Measurements from ENCODE around the gene TTL.

Gene TTL

GRCh38 chr2:112577756-112578155, 95.8 kb downstream of the TTL start:
- peaks cover 12% of the 10 kb centered on the region for H3K4me1 Mint-ChIP-seq (ENCODE audit: low read depth)
- H3K9me3 Mint-ChIP-seq = no peaks in the 10 kb centered on the region
- peaks cover 48% of the 10 kb centered on the region for H3K36me3 Mint-ChIP-seq (ENCODE audit: low read depth)

GRCh38 chr2:112579241-112579640, 97.3 kb downstream of the TTL start:
- peaks cover 38% of the 10 kb centered on the region for H3K36me3 Mint-ChIP-seq (ENCODE audit: low read depth)
- H3K4me3 Mint-ChIP-seq = no peak overlapping the region
- H3K27me3 Mint-ChIP-seq = no peaks in the 10 kb centered on the region
- H3K4me1 Mint-ChIP-seq (ENCODE audit: low read depth) = peaks cover 22% of the 10 kb centered on the region
- no peak overlapping the region for H3K27ac Mint-ChIP-seq
- no peaks in the 10 kb centered on the region for H3K9me3 Mint-ChIP-seq

More at GRCh38 chr2:112577756-112578155, 95.8 kb downstream of the TTL start:
- H3K27ac Mint-ChIP-seq = no peak overlapping the region
- no peaks in the 10 kb centered on the region for H3K27me3 Mint-ChIP-seq
- H3K4me3 Mint-ChIP-seq = no peak overlapping the region

- H3K36me3 Mint-ChIP-seq (ENCODE audit: low read depth) = peaks cover 29% of the 10 kb centered on the region
- H3K9me3 Mint-ChIP-seq = no peaks in the 10 kb centered on the region
- no peaks in the 10 kb centered on the region for H3K27me3 Mint-ChIP-seq
- H3K27ac Mint-ChIP-seq = no peak overlapping the region
- H3K4me1 Mint-ChIP-seq (ENCODE audit: low read depth) = peaks cover 28% of the 10 kb centered on the region
- no peak overlapping the region for H3K4me3 Mint-ChIP-seq
Observed at GRCh38 chr2:112580084-112580483, 98.1 kb downstream of the TTL start.

GRCh38 chr2:112582314-112582746, 100.4 kb downstream of the TTL start:
- no peaks in the 10 kb centered on the region for H3K27me3 Mint-ChIP-seq
- H3K9me3 Mint-ChIP-seq = no peaks in the 10 kb centered on the region
- peaks cover 20% of the 10 kb centered on the region for H3K36me3 Mint-ChIP-seq (ENCODE audit: low read depth)
- no peak overlapping the region for H3K27ac Mint-ChIP-seq
- peaks cover 44% of the 10 kb centered on the region for H3K4me1 Mint-ChIP-seq (ENCODE audit: low read depth)
- H3K4me3 Mint-ChIP-seq = peak overlapping the region; percentile 37

- Mint-ChIP-seq H3K27me3 (no peaks in the 10 kb centered on the region), H3K4me1 (ENCODE audit: low read depth) (peaks cover 44% of the 10 kb centered on the region), H3K27ac (peak overlapping the region; percentile 95), H3K9me3 (no peaks in the 10 kb centered on the region), H3K4me3 (peak overlapping the region; percentile 96), H3K36me3 (ENCODE audit: low read depth) (peaks cover 29% of the 10 kb centered on the region)
Observed at GRCh38 chr2:112583497-112584133, 101.7 kb downstream of the TTL start.

- Mint-ChIP-seq H3K4me1 (ENCODE audit: low read depth) (peaks cover 41% of the 10 kb centered on the region), H3K4me3 (peak within 1 kb of the TSS; percentile 96), H3K27me3 (no peaks in the 10 kb centered on the region), H3K36me3 (ENCODE audit: low read depth) (peaks cover 31% of the 10 kb centered on the region), H3K27ac (peak within 1 kb of the TSS; percentile 95), H3K9me3 (no peaks in the 10 kb centered on the region)
Observed at GRCh38 chr2:112584134-112584890, 102.4 kb downstream of the TTL start, which contains the start of gene CHCHD5. CHCHD5 (plus strand) TSS chr2:112584609; CDS start chr2:112584648, 39 bp downstream.

GRCh38 chr2:112584891-112585250, 102.9 kb downstream of the TTL start:
- Mint-ChIP-seq H3K27ac (peak overlapping the region; percentile 95), H3K9me3 (no peaks in the 10 kb centered on the region), H3K4me1 (ENCODE audit: low read depth) (peaks cover 36% of the 10 kb centered on the region), H3K27me3 (no peaks in the 10 kb centered on the region), H3K36me3 (ENCODE audit: low read depth) (peaks cover 31% of the 10 kb centered on the region), H3K4me3 (peak overlapping the region; percentile 96)

GRCh38 chr2:112585400-112585799, 103.4 kb downstream of the TTL start:
- H3K36me3 Mint-ChIP-seq (ENCODE audit: low read depth) = peaks cover 30% of the 10 kb centered on the region
- H3K4me1 Mint-ChIP-seq (ENCODE audit: low read depth) = peaks cover 36% of the 10 kb centered on the region
- no peaks in the 10 kb centered on the region for H3K9me3 Mint-ChIP-seq
- peak overlapping the region; percentile 95 for H3K27ac Mint-ChIP-seq
- H3K27me3 Mint-ChIP-seq = no peaks in the 10 kb centered on the region
- H3K4me3 Mint-ChIP-seq = peak overlapping the region; percentile 96

- Mint-ChIP-seq H3K27ac (no peak overlapping the region), H3K27me3 (no peaks in the 10 kb centered on the region), H3K4me1 (ENCODE audit: low read depth) (peaks cover 36% of the 10 kb centered on the region), H3K9me3 (no peaks in the 10 kb centered on the region), H3K4me3 (peak overlapping the region; percentile 22), H3K36me3 (ENCODE audit: low read depth) (peaks cover 27% of the 10 kb centered on the region)
Observed at GRCh38 chr2:112585873-112586464, 104.0 kb downstream of the TTL start.

GRCh38 chr2:112588611-112589045, 106.7 kb downstream of the TTL start:
- peaks cover 28% of the 10 kb centered on the region for H3K36me3 Mint-ChIP-seq (ENCODE audit: low read depth)
- no peaks in the 10 kb centered on the region for H3K27me3 Mint-ChIP-seq
- no peak overlapping the region for H3K27ac Mint-ChIP-seq
- no peak overlapping the region for H3K4me3 Mint-ChIP-seq
- H3K9me3 Mint-ChIP-seq = no peaks in the 10 kb centered on the region
- peaks cover 23% of the 10 kb centered on the region for H3K4me1 Mint-ChIP-seq (ENCODE audit: low read depth)
